ENCODE results near the gene FARS2. TPM values are rescaled to one million over a fixed set of nuclear protein-coding genes. Genes with fewer than 3 reads are reported as not detected.

FARS2 gene
- total and polyA plus RNA-seq, 9 of the 15 experiments (the other 6 are each of a cell fraction or from before 2014, with no cell fraction given) = 16.5 to 62.2 (median 27.0) TPM

- Histone ChIP-seq H3K9ac (ENCODE audit: insufficient read depth in 1 of 2, low read depth in 2 of 2, low read length in 2 of 2) (no peak overlapping the region), H3K9me1 (ENCODE audit: control insufficient read depth, insufficient read depth, low read length) (no peaks in the 10 kb centered on the region), H4K20me1 (replicated peaks; ENCODE audit: control insufficient read depth, insufficient read depth, low read length) (no peaks in the 10 kb centered on the region), H3K79me2 (ENCODE audit: control insufficient read depth, insufficient read depth, low read length) (no peaks in the 10 kb centered on the region), H3K36me3 (ENCODE audit: control insufficient read depth, insufficient read depth, low read length) (no peaks in the 10 kb centered on the region), H2AFZ (ENCODE audit: low read depth, low read length) (no peak overlapping the region), H3K4me3 (no peak overlapping the region), H3K27ac (ENCODE audit: extremely low read depth, low read depth, low read length) (no peak overlapping the region), H3K9me3 (replicated peaks; ENCODE audit: control insufficient read depth, insufficient read depth, low read depth, low read length) (no peaks in the 10 kb centered on the region), H3K4me1 (replicated peaks in 1 of 2; ENCODE audit: control insufficient read depth in 2 of 2, insufficient read depth in 2 of 2, low read length in 2 of 2) (no peaks in the 10 kb centered on the region), H3K27me3 (ENCODE audit: control insufficient read depth in 2 of 2, insufficient read depth in 2 of 2, low read length in 2 of 2) (no peaks in the 10 kb centered on the region), H3K4me2 (ENCODE audit: insufficient read depth, low read length) (no peak overlapping the region)
- FAIRE-seq (no peak), DNase-seq (ENCODE audit: extremely low read depth in 1 of 4, low spot score in 3 of 4) (no peak), ATAC-seq (no peak)
- intact Hi-C loops (cut with micrococcal nuclease) (no loop called here), in situ Hi-C loops (cut with MboI) (no loop called here)
- ChIA-PET POLR2A (no interaction called here), CTCF (ENCODE audit: low intra/inter-chr PET ratio) (interaction anchor here (1.1 kb wide), 1 partner anchor 178 kb away, joined by 3 read pairs; no protein-coding TSS in a partner anchor)
- WGBS (ENCODE audit: insufficient coverage, low coverage, missing lambda C conversion rate) = 52% methylated on average over 4 of the region's 4 CpGs
- TF ChIP-seq CEBPG (CRISPR knock-in tag; IDR thresholded peaks at IDR 0.05) (no peak), CEBPG (tag; conservative IDR thresholded peaks at IDR 0.05 in 1 of 2, IDR thresholded peaks at IDR 0.05 in 1 of 2) (peak; percentile 26 to 58; a peak in 1 of 4 replicates), PTTG1 (tag; IDR thresholded peaks at IDR 0.05; ENCODE audit: low read depth) (no peak), CGGBP1 (CRISPR knock-in tag; IDR thresholded peaks at IDR 0.05) (no peak), BCLAF1 (IDR thresholded peaks at IDR 0.05; ENCODE audit: borderline replicate concordance in 1 of 2, control insufficient read depth in 1 of 2, low read depth in 2 of 2, low read length in 1 of 2) (no peak), SMAD1 (IDR thresholded peaks at IDR 0.05; ENCODE audit: low read depth, low read length, partially characterized antibody) (no peak), NFATC3 (IDR thresholded peaks at IDR 0.05) (no peak), CEBPB (tag; IDR thresholded peaks at IDR 0.05) (peak; percentile 86), GTF2B (IDR thresholded peaks at IDR 0.05; ENCODE audit: extremely low read depth, insufficient read length) (no peak), MYNN (IDR thresholded peaks at IDR 0.05) (no peak), MYNN (CRISPR knock-in tag; IDR thresholded peaks at IDR 0.05) (no peak), ZNF76 (CRISPR knock-in tag; IDR thresholded peaks at IDR 0.05; ENCODE audit: borderline replicate concordance) (no peak), GATAD2A (IDR thresholded peaks at IDR 0.05) (no peak)
- no TSS peak for BruUV-seq (replicated peaks)
These were observed 133.0 kb downstream of the FARS2 start for GRCh38 chr6:5394280-5394679.
